ENCODE results near the gene SOCS6.

GRCh38 chr18:70243131-70243929 is 45.5 kb upstream of the SOCS6 start:
- TF ChIP-seq CTCF (IDR thresholded peaks at IDR 0.05) (no peak), POLR2A (IDR thresholded peaks at IDR 0.05) (no peak)
